Measurements from ENCODE around the gene PAK3. TPM values are rescaled to one million over a fixed set of nuclear protein-coding genes. Genes with fewer than 3 reads are reported as not detected.

The PAK3 gene
- total and polyA plus RNA-seq, 4 donors: 0.03 to 0.79 (median 0.26) TPM

DNA sequence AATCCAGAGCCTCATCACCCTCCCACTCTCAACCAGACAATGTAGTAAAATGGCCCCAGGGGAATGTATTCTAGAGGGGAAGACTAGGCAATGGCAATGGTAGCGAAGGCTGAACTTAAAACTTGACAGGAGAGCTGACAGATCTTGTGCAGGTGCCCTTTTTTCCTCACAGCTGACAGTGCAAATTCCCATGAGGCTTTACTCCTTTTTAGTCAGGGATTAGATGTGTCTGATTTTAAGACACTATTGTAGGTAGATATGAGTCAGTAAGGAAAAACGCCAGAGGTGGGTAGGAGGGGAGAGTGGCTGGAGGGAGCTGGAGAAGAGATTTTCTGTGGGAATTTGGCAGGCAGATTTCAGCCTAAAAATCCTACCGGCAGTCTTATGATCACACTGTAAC lies 163.6 kb downstream of the PAK3 start:
- no peak for TF ChIP-seq FOXA1 (IDR thresholded peaks at IDR 0.05)
- TF ChIP-seq FOXA2 (IDR thresholded peaks at IDR 0.05): no peak
- TF ChIP-seq, protein P1, sequence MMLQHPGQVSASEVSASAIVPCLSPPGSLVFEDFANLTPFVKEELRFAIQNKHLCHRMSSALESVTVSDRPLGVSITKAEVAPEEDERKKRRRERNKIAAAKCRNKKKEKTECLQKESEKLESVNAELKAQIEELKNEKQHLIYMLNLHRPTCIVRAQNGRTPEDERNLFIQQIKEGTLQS (IDR thresholded peaks at IDR 0.05): no peak
- TF ChIP-seq SP1 (IDR thresholded peaks at IDR 0.05): no peak
- no peak for TF ChIP-seq GABPA (IDR thresholded peaks at IDR 0.05 in 1 of 2, conservative IDR thresholded peaks at IDR 0.05 in 1 of 2)
- TF ChIP-seq YY1 (IDR thresholded peaks at IDR 0.05): no peak
- TF ChIP-seq, protein P2, sequence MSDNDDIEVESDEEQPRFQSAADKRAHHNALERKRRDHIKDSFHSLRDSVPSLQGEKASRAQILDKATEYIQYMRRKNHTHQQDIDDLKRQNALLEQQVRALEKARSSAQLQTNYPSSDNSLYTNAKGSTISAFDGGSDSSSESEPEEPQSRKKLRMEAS (IDR thresholded peaks at IDR 0.05): no peak
- no peak for TF ChIP-seq RXRA (IDR thresholded peaks at IDR 0.05)
- TF ChIP-seq, protein P3, sequence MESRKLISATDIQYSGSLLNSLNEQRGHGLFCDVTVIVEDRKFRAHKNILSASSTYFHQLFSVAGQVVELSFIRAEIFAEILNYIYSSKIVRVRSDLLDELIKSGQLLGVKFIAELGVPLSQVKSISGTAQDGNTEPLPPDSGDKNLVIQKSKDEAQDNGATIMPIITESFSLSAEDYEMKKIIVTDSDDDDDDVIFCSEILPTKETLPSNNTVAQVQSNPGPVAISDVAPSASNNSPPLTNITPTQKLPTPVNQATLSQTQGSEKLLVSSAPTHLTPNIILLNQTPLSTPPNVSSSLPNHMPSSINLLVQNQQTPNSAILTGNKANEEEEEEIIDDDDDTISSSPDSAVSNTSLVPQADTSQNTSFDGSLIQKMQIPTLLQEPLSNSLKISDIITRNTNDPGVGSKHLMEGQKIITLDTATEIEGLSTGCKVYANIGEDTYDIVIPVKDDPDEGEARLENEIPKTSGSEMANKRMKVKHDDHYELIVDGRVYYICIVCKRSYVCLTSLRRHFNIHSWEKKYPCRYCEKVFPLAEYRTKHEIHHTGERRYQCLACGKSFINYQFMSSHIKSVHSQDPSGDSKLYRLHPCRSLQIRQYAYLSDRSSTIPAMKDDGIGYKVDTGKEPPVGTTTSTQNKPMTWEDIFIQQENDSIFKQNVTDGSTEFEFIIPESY (IDR thresholded peaks at IDR 0.05): no peak
- no peak for TF ChIP-seq HNF4A (conservative IDR thresholded peaks at IDR 0.05)
- TF ChIP-seq EGR1 (IDR thresholded peaks at IDR 0.05; ENCODE audit: low read depth in 2 of 2): no peak
- H3K4me1 ChIP-seq (ENCODE audit: control insufficient read depth in 4 of 4, insufficient read depth in 4 of 4, low read length in 3 of 4): no peaks in the 10 kb centered on the region
- H3K4me3 ChIP-seq (ENCODE audit: low read depth in 1 of 3, low read length in 3 of 3): no peak overlapping the region
- peaks cover 0 to 4% (median 0%) of the 10 kb centered on the region in 4 donors for H3K27me3 ChIP-seq (ENCODE audit: control insufficient read depth in 4 of 4, insufficient read depth in 4 of 4, low read length in 3 of 4)
- H3K9me3 ChIP-seq (ENCODE audit: control insufficient read depth in 4 of 4, low read length in 3 of 4): no peaks in the 10 kb centered on the region
- DNase-seq (ENCODE audit: low spot score): no peak
- 79% methylated on average over 3 of the region's 3 CpGs for WGBS
- no peaks in the 10 kb centered on the region for H3K36me3 ChIP-seq (ENCODE audit: control insufficient read depth in 4 of 4, insufficient read depth in 3 of 4, low read depth in 1 of 4, low read length in 3 of 4)
- H3K9ac ChIP-seq (ENCODE audit: low read depth in 1 of 2, low read length in 2 of 2): no peak overlapping the region
- no peak overlapping the region for H3K27ac ChIP-seq (ENCODE audit: low read depth in 1 of 2, low read length in 2 of 2)

DNA sequence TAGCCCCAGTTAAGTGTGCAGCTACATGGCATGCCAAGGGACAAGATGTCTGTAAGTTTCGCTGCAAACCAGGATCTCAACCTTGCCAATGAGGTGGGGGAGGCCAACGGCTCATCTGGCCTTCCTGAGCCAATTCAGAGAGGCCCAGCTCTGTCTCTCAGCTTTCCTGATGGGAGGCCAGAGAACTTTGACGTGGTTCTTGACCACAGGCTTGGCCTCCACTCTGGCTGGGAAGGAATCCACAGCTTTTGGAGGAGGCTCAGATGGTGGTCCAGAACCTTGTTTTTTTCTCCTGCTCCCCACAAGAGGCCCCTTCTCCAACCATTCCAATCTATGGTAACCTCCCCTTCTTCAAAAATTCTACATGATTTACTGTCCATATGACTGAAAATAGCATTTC lies 164.5 kb downstream of the PAK3 start:
- 86% methylated on average over 3 of the region's 3 CpGs for WGBS
- Histone ChIP-seq H3K36me3 (ENCODE audit: control insufficient read depth in 4 of 4, insufficient read depth in 3 of 4, low read depth in 1 of 4, low read length in 3 of 4) (no peaks in the 10 kb centered on the region), H3K27me3 (ENCODE audit: control insufficient read depth in 4 of 4, insufficient read depth in 4 of 4, low read length in 3 of 4) (peaks cover 0 to 4% (median 0%) of the 10 kb centered on the region in 4 donors), H3K4me1 (ENCODE audit: control insufficient read depth in 4 of 4, insufficient read depth in 4 of 4, low read length in 3 of 4) (no peaks in the 10 kb centered on the region), H3K9ac (ENCODE audit: low read depth in 1 of 2, low read length in 2 of 2) (no peak overlapping the region), H3K9me3 (ENCODE audit: control insufficient read depth in 4 of 4, low read length in 3 of 4) (no peaks in the 10 kb centered on the region), H3K27ac (ENCODE audit: low read depth in 1 of 2, low read length in 2 of 2) (no peak overlapping the region), H3K4me3 (ENCODE audit: low read depth in 1 of 3, low read length in 3 of 3) (no peak overlapping the region)
- no peak for DNase-seq (ENCODE audit: low spot score)
- TF ChIP-seq YY1 (IDR thresholded peaks at IDR 0.05): no peak

DNA sequence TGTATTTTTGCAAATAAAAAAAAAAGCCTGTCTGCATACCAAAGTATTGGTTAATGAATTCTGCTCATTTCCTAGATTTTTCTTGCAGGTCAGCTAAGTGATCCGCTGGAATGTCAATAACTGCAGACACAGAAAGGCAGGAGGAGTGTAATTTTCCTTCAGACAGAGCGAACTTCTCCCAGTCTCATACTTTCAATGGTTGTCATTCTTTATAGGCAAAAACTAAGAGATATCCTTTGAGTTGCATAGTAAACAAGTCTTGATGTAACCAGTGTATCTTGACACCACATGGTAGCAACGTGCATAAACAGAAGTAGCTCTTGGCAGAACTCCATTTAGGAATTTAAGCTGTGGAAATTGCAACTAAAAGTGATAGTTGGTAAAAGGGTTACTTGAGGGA lies 166.1 kb downstream of the PAK3 start:
- Histone ChIP-seq H3K27me3 (ENCODE audit: control insufficient read depth in 4 of 4, insufficient read depth in 4 of 4, low read length in 3 of 4) (peaks cover 0 to 4% (median 0%) of the 10 kb centered on the region in 4 donors), H3K36me3 (ENCODE audit: control insufficient read depth in 4 of 4, insufficient read depth in 3 of 4, low read depth in 1 of 4, low read length in 3 of 4) (no peaks in the 10 kb centered on the region), H3K27ac (ENCODE audit: low read depth in 1 of 2, low read length in 2 of 2) (no peak overlapping the region), H3K9ac (ENCODE audit: low read depth in 1 of 2, low read length in 2 of 2) (no peak overlapping the region), H3K9me3 (ENCODE audit: control insufficient read depth in 4 of 4, low read length in 3 of 4) (no peaks in the 10 kb centered on the region), H3K4me3 (ENCODE audit: low read depth in 1 of 3, low read length in 3 of 3) (no peak overlapping the region), H3K4me1 (ENCODE audit: control insufficient read depth in 4 of 4, insufficient read depth in 4 of 4, low read length in 3 of 4) (no peaks in the 10 kb centered on the region)
- 62% methylated on average over 3 of the region's 3 CpGs for WGBS
- TF ChIP-seq YY1 (IDR thresholded peaks at IDR 0.05) (no peak), TAF1 (conservative IDR thresholded peaks at IDR 0.05) (no peak), FOXA2 (IDR thresholded peaks at IDR 0.05) (no peak), RXRA (IDR thresholded peaks at IDR 0.05) (no peak), NR2F2 (IDR thresholded peaks at IDR 0.05) (no peak), GABPA (IDR thresholded peaks at IDR 0.05 in 1 of 2, conservative IDR thresholded peaks at IDR 0.05 in 1 of 2) (no peak), EGR1 (IDR thresholded peaks at IDR 0.05; ENCODE audit: low read depth in 2 of 2) (no peak), RAD21 (IDR thresholded peaks at IDR 0.05) (no peak)
- TF ChIP-seq, protein P3 (IDR thresholded peaks at IDR 0.05): no peak
- TF ChIP-seq, protein P1 (IDR thresholded peaks at IDR 0.05): no peak
- TF ChIP-seq, protein P4, sequence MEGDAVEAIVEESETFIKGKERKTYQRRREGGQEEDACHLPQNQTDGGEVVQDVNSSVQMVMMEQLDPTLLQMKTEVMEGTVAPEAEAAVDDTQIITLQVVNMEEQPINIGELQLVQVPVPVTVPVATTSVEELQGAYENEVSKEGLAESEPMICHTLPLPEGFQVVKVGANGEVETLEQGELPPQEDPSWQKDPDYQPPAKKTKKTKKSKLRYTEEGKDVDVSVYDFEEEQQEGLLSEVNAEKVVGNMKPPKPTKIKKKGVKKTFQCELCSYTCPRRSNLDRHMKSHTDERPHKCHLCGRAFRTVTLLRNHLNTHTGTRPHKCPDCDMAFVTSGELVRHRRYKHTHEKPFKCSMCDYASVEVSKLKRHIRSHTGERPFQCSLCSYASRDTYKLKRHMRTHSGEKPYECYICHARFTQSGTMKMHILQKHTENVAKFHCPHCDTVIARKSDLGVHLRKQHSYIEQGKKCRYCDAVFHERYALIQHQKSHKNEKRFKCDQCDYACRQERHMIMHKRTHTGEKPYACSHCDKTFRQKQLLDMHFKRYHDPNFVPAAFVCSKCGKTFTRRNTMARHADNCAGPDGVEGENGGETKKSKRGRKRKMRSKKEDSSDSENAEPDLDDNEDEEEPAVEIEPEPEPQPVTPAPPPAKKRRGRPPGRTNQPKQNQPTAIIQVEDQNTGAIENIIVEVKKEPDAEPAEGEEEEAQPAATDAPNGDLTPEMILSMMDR (IDR thresholded peaks at IDR 0.05; ENCODE audit: low read depth, low read length, missing input control): no peak
- TF ChIP-seq, protein P5, sequence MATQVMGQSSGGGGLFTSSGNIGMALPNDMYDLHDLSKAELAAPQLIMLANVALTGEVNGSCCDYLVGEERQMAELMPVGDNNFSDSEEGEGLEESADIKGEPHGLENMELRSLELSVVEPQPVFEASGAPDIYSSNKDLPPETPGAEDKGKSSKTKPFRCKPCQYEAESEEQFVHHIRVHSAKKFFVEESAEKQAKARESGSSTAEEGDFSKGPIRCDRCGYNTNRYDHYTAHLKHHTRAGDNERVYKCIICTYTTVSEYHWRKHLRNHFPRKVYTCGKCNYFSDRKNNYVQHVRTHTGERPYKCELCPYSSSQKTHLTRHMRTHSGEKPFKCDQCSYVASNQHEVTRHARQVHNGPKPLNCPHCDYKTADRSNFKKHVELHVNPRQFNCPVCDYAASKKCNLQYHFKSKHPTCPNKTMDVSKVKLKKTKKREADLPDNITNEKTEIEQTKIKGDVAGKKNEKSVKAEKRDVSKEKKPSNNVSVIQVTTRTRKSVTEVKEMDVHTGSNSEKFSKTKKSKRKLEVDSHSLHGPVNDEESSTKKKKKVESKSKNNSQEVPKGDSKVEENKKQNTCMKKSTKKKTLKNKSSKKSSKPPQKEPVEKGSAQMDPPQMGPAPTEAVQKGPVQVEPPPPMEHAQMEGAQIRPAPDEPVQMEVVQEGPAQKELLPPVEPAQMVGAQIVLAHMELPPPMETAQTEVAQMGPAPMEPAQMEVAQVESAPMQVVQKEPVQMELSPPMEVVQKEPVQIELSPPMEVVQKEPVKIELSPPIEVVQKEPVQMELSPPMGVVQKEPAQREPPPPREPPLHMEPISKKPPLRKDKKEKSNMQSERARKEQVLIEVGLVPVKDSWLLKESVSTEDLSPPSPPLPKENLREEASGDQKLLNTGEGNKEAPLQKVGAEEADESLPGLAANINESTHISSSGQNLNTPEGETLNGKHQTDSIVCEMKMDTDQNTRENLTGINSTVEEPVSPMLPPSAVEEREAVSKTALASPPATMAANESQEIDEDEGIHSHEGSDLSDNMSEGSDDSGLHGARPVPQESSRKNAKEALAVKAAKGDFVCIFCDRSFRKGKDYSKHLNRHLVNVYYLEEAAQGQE (IDR thresholded peaks at IDR 0.05): no peak
- TF ChIP-seq, protein P2 (IDR thresholded peaks at IDR 0.05): no peak
- no peak for DNase-seq (ENCODE audit: low spot score)
